WTC11 (cell line): ENCODE results near the gene TMEM18.

ENCODE experiments used
- ATF2 ChIP-seq: sonication (generic); formaldehyde crosslinking; IDR thresholded peaks from 2 replicates; pipeline ENCODE4 v1.8.1; 2022; ENCODE audit warnings: low read depth, missing genetic modification reagents, borderline replicate concordance
- CTCF ChIP-seq: fragments of 200-600 bp; IDR thresholded peaks from 2 replicates; pipeline ENCODE4 v1.8.0; 2022; ENCODE audit warnings: antibody characterized with exemption
- E2F4 ChIP-seq: sonication (generic); formaldehyde crosslinking; IDR thresholded peaks from 2 replicates; pipeline ENCODE4 v1.8.1; 2022; ENCODE audit warnings: low read depth, mild to moderate bottlenecking, moderate library complexity, missing genetic modification reagents, borderline replicate concordance
- MAX ChIP-seq: sonication (generic); formaldehyde crosslinking; IDR thresholded peaks from 2 replicates; pipeline ENCODE4 v1.8.0; 2022; ENCODE audit warnings: mild to moderate bottlenecking, missing genetic modification reagents
- NFYB ChIP-seq: sonication (generic); formaldehyde crosslinking; conservative IDR thresholded peaks from 2 replicates; pipeline ENCODE4 v1.8.0; 2022; ENCODE audit warnings: low read depth, missing genetic modification reagents
- PRDM15 ChIP-seq: sonication (generic); formaldehyde crosslinking; IDR thresholded peaks from 2 replicates; pipeline ENCODE4 v1.8.0; 2022; ENCODE audit warnings: missing genetic modification reagents
- SMAD4 ChIP-seq: sonication (generic); formaldehyde crosslinking; IDR thresholded peaks from 2 replicates; pipeline ENCODE4 v1.8.0; 2022; ENCODE audit warnings: mild to moderate bottlenecking, missing genetic modification reagents

GRCh38 chr2:624551-625347, 52.5 kb downstream of the TMEM18 start:
- TF ChIP-seq CTCF (no peak), ATF2 (CRISPR knock-in tag) (no peak), PRDM15 (CRISPR knock-in tag) (no peak), E2F4 (CRISPR knock-in tag) (no peak), SMAD4 (CRISPR knock-in tag) (no peak), MAX (CRISPR knock-in tag) (no peak), NFYB (CRISPR knock-in tag) (no peak)
